HG03196 (cell line): ENCODE data around the gene CARD9.

Source experiments
- ATAC-seq: cut with Tn5 transposase; IDR thresholded peaks from one replicate; pipeline ENCODE4 v1.9.1; 2021; ENCODE audit not compliant: unreplicated experiment

Gene CARD9

DNA sequence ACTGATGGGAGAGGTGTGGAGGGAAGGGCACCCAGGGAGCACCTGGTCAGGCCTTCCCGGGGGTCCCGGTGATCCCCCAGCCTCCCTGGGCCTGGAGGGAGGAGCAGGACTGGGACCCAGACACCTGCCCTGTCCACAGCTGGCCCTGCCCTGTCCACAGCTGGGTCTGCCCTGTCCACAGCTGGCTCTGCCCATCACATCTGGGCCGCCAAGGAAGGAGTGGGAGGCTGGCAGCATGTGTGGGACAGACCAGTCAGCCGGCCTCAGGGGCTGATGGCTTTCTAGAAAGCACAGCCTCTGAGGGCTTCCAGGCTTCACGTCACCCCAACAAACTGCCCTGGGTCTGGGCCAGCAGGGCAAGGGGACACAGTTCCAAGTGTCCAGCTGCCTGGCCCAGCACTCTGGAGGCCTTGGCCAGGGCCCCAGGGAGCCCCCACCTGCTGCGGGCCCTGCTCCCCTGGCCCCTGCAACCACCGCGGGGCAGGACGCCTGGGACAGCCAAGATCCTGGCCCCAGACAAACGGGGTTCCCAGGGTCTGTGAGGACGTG lies 22.1 kb downstream of the CARD9 start:
- ATAC-seq = no peak

DNA sequence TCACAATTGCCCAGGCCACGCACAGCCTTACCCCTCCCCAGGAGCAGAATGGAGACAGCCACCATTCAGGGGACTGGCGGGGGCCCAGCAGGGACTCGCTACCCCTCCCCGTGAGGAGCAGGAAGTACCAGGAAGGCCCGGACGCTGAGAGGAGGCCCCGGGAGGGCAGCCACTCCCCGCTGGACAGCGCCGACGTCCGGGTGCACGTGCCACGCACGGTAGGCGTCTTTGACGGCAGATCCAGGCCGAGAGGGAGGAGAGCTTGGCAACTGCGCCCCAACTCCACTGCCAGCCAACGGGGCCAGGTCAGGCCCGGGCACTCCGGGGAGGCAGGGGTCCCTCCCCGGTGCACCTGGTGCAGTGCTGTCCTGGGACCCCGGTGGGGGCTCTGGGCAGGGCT lies 23.9 kb downstream of the CARD9 start:
- ATAC-seq = no peak

DNA sequence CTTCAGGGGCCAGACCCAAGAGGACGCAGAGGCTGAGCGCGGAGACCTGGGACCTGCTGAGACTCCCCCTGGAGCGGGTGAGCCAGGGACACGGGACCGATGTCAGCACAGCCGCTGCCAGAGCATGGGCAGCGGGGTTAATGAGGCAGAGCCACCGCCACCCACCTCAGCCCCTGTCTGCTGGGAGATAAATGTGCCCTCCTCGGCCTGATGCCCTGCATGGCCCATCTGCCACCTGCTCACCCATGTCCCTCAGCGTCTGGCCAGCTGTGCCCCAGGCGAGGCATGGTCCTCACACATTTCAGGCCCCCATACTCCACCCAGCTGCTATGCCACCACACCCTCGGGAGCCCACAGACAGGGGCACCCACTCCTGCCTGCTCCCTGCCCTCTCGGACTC lies 24.8 kb downstream of the CARD9 start:
- no peak for ATAC-seq

DNA sequence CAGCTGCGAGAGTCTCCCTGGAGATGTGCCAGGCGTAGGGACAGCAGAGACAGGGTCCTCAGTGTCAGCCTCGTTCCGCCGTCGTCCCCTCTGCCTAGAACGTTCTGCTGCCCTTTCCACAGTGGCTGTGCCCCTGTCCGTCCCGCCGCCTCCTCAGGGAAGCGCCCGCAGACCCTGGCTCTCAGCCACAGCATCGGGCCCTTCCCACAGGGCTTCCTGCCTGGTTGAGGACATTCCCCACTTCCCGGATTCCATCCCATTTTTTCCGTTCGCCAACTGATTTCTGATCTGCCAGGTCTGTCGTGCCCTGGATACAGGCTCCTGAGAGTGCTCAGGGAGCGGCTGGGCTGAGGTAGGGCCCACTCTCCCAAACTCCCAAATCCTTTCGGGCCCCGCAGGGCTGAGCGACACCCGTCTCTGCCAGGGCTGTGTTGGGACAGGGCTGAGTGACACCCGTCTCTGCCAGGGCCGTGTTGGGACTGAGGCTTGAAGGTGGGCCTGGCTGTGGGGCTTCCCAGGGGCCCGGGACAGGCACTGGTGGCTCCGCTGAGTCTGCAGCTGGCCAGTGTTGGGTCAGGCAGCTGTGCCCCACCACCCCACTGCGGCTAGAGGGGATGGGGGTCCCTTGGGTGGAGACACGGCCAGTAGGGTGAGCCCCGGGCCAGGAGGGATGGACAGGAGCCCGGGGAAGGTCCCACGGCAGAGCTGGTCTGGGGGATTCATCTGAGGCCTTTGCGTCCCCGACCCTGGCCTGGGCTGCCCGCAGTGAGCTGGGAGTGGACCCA lies 25.8 kb downstream of the CARD9 start:
- no peak for ATAC-seq

DNA sequence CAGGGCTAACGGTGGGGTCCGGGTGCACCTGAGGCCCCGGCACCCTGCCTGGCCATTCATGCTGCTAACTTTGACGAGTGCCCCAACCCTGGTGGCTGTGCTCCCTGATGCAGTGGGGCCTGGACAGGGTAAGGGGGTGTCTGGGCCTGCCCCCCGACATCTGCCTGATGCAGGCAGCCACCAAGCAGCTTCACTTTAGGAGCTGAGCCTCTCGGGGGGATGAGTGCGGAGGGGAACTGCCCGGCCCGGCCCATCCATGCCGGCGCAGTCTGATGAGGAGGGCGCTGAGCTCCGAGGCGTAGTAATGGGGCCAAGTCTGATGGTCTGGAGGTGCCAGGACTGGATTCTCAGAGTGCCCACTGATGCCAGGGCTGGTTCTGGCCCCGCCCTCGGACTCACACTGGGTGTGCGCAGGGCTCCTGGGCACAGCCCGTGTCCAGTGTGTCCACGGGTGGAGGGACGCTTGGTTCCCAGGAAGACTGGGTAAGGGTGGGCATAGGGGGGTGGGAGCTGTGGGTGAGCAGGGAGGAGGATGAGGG lies 26.5 kb downstream of the CARD9 start:
- ATAC-seq = no peak

DNA sequence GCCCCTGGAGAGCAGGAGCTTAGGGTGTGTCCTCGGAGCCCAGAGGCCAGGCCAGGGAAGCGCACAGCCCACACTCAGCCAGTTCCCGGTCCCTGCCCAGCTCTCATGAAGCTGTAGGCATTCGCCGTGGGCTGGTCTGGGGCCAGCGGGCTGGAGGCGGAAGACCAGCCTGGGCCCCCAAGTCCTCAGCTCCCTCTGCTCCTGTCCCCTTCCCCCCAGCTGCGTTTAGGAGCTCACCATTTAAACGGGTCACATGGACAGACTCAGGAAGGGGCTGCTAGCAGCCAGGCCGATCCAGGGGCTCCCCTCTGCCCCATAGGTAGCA lies 27.4 kb downstream of the CARD9 start:
- no peak for ATAC-seq

DNA sequence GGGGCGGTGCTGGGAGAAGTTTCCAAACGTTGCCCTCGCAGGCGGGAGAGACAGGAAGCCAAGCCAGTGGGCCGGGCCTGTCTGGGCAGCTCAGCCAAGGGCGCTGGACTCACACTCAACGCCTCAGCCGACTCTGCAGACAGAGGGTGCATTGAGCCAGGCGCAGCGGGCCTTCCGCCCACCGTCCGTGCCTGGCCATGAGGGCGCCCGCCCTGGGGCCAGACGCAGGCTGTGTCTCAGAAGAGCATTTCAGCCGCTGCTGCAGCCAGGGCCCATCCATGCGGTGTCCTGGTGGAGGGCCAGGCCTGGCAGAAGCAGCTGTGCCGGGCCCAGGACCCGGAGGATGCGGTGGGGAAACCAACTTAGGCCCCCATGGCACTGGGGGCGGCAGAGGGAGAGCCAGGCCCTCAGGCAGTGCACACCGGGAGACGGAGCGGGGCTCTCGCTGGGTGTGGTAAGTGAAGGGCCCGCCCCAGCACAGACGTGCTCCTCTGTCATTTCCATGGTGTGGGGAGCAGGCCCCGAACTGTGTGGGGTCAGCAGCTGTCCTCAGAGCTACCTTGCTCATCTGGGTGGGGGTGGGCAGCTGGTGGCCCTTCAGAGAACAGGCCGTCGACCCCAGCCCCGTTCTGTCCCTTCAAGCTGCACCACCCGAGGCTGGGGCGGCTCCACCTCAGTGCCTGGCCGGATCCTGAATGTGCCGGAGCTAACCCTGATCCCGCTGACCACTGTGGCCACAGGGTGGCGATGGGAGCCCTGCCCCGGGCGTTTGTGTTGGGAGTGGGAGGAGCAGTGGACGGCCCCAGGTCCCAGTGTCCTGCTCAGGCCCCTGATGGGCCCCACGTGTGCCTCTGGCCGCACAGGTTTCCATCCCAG lies 27.9 kb downstream of the CARD9 start:
- ATAC-seq = no peak

DNA sequence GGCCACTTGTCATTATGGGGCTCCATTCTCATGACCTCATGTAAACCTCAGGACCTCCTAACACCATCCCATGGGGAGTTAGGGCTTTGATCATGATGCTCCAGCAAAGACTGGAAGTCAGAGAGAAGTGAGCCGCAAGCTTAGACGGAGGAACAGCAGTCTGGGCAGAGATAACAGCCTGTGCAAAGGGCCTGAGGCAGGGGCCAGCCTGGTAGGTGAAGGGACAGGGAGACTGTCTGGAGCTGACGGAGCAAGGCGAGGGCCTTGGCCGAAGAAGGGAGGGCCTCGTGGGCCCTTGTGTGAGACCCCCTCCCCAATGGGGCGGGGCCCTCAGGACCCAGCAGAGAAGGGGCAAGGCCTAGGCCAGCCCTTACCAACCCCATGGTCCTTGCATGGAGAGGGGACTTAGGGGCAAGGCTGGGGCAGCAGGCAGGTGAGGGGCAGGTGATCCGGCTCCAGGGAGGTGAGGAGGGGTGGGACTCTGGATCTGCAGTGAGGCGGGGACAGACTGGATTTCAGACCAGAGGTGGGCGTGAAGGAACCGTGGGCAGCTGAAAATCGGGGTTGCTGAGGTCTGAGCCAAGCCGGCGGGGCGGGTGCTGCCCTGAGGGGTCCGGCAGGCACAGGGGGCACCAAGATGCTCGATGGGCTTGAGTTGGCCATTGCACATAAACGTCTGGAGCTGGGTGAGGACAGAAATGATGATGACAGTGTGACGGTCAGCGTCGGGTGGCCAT lies 28.8 kb downstream of the CARD9 start:
- no peak for ATAC-seq

DNA sequence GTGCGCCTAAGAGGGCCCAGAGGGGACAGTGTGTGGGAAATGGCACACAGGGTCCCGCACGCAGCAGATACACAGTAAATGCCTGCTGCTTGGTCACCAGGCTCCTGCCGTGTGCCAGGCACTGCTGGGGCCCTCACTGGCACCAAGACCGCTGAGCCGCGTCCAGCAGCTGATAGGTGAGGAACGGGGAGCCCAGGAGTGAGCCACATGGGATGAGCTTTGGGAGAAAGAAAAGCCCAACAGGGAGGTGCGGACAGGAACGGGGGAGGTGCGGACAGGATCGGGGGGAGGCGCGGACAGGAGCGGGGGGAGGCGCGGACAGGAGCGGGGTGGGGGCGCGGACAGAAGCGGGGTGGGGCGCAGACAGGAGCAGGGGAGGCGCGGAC lies 29.6 kb downstream of the CARD9 start:
- no peak for ATAC-seq

DNA sequence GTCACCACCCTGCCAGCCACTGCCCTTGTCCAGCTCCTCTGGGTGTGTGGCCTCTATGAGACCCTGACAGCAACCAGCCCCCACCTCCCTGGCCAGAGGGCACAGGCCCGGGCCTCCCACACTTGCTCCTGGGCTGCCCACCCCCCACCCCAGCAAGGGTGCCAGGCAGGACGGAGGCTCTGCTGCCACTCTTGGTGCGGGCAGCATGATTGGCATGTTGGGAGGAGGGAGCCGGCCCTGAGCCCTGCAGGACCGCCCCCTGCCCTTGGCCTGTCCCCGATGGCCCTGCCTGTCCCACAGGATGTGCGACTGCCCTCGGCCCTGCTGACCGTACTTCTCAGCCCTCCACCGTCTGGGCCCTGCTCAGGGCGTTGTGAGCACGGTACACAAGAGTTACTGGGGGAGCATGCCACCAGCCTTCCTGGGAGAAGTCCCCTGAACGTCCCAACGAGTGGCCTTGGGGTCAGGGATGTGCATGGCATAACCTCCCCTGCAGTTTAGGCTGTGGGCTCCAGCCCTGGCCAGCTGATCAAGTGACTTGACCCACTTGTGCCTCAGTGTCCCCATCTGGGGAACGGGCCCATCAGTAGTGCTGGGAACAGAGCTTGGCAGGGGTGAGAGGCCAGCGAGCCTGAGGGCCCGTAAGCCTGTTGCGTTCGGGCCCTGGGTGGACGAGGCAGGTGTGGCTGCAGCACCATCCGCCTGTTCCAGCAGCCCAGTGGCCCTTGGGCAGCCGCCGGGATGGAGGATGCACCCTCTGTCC lies 30.2 kb downstream of the CARD9 start:
- ATAC-seq = no peak

DNA sequence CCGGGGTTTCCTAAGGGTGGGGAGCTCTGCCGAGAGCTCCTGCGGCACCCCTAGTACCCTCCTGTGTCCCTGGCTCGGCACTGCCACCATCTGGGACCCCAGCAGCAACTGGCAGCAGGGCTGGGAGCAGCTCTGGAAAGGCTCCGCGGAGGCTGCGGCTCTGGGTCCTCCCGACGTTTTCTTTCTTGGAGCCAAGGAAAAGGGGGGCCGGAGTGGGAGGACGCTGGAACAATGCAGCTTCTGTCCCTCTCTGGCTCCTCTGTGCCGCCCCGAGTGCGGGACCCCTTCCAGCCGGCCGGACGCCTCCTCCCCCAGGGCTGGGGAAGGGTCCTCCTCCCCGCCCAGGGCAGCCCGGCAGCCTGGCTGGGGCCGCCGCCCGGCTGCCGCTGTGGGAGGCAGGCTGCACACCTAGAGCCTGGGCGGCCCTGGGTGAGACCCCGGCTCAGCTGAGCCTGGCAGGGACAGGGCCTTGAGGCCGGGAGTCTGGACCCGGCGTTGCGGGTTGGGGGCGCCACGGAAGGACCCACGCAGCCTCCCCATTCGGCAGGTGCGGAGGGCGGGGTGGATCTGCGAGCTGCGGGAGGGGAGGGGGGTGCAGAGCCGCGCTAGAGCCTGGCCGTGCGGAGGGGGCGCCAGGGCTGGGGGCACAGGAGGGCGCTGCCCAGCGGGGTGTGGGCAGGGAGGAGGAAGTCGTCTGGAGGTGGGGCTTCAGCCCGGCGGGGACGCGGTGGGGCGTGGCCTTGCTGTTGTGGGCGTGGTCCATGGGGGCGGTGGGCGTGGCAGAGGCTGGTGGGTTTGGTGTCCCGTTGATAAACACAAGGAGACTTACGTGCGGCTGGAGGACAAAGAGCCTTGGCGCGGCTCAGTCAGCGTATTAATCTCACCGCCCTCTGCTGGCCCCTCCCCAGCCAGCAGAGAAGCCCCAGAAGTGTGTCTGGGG lies 31.0 kb downstream of the CARD9 start:
- ATAC-seq = no peak

DNA sequence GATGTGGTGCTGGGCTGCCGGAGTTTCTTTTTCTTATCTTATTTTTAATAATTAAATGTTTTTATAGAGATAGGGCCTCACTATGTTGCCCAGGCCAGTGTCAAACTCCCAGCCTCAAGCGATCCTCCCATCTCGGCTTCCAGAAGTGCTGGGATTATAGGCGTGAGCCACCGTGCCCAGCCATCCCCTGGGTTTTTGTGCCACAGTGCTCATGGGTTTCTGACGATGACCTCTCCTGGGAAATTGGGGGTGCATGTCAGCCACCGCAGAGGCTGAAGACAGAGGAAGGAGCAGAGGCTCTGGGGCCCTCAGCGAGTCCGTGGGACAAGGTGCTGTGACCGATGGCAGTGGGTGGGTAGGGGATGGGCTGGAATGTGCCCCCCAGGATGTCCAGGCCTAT lies 31.7 kb downstream of the CARD9 start:
- no peak for ATAC-seq

DNA sequence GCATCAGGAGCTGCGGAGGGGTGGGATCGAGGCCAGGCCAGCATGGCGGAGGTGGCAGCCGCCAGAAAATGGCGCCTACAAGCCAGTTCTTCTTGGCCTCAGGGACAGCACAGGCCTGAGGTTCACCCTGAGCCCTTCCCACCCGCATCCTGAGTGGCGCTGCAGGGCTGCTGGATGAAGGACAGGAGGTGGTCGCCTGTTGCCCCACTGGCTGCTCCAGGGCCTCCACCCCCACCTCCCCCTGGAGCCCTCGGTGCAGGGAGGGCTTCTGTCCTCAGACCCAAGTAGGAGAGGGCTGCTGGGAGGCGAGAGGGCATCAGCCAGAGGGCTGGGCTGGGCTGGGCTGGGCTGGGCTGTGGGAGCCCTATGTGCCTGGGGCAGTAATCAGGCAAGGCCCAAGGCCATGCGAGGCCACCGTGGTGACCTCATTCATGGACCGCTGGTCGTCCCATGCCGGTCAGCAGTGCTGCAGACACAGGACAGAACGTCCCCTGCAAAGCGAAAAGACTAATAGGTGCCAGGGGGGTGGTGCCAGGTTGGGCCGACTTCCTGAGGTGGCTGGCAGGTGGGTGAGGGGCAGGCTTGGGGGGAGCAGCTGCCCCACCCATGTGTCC lies 32.3 kb downstream of the CARD9 start:
- no peak for ATAC-seq

DNA sequence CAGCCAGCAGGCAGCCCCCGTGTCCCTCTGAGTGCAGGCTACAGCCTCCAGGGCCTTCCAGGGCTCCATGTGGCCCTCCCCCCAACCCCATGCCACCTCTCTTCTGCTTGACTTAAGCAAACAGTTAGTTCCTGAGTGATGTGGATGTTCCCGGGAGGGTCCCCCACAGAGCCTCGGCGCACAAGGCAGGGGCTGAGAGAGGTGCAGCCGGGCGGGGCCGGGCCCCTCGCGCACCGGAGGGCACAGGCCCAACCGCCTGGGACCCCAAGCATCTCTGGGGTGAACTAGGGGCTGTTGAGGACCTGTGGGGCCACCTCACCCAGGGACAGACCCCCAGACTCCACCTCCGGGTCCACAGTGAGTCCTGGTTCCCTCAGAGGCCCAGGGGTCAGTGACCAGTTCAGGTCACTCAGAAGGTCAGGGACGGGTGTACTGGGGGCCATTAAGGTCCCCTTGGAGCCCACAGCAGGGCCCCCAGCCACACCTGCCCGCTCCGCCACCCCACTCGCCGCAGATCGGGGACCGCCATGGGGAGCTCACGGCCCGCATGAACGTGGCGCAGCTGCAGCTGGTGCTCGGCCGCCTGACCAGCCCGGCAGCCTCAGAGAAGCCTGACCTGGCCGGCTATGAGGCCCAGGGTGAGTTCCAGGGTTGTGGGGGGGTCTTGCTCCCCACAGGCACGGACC lies 33.0 kb downstream of the CARD9 start:
- no peak for ATAC-seq

DNA sequence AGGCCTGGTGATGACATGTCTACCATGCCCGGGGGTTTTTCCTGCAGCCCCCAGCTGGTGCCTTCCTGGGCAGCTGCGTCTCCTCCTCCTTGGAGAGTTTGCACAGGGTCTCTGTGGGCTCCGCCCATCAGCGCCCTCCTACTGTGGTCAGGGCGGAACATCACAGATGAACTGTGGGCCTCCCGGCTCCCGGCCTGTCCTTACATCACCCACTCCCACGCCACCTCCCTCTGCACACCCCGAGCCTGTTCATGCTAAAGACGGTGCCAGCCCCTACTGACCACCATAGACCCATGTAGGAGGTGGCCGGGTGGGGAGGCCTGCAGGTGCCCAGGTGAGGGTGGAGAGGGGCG lies 33.5 kb downstream of the CARD9 start:
- no peak for ATAC-seq

DNA sequence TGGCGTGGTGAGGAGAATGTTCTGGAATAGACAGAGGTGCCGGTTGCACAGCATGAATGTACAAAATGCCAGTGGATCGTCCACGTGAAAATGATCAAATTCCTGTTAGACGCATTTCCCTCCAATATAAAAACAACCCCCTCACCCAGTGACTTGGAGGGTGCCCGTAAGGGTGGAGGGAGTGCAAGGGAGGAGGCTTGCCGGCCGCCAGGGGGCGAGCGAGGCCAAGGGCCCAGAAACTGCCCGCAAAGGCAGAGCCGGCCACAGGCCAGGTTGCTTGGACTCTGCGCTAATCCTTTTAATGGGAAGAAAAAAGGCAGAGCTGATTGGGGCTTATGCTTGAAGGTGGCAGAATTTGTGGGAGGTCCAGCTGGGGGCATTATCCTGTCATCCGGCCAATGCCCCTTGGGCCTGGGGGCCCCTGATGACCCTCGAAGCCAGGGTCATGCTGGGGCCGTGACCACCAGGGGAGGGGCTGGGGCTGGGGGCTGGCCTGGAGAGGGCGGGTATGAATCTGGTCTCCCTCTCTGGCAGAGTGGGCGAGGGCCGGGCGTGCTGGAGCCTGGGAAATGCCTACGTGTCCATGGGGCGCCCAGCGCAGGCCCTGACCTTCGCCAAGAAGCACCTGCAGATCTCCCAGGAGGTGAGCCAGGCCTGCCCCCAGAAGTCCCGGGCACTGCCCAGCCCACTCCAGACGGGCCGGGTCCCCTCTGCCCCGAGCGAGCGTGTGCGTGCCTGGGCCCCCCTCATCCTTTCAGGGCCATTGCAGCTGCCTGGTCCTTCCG lies 34.1 kb downstream of the CARD9 start:
- no peak for ATAC-seq

DNA sequence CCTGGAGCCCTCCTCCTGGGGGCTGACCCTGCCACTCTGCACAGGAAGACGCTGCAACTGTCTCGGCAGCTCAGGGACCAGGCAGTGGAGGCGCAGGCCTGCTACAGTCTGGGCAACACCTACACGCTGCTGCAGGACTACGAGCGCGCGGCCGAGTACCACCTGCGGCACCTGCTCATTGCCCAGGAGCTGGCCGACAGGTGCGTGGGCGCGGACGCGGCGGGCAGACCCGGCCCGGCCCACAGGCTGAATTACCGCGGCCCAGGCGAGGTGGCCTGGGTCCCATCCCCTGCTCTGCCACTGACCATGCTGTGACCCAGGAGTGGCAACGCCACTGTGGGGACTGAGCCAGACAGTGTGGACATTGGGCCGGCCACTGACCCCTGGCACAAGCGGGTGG lies 35.0 kb downstream of the CARD9 start:
- ATAC-seq = no peak
